PFSK-1 (cell line): ENCODE results near the gene KRTAP10-5.
"Not testable (repeated sequence)": the region's sequence is repeated elsewhere in the genome, so short reads cannot be mapped to it uniquely, and the experiment has no call there.

ENCODE experiments used
- FOXP2 ChIP-seq: optimal IDR thresholded peaks from 2 replicates; pipeline ENCODE3; 2011; ENCODE audit warnings: borderline replicate concordance, control low read depth, inconsistent platforms; ENCODE audit not compliant: insufficient read depth; ENCODE audit errors: extremely low read length, extremely low read depth
- POLR2AphosphoS5 ChIP-seq: IDR thresholded peaks from 2 replicates; pipeline ENCODE4 v1.6.1; 2012; ENCODE audit warnings: low read depth, mild to moderate bottlenecking, control low read depth, low read length, moderate library complexity
- SIN3A ChIP-seq: IDR thresholded peaks from 2 replicates; pipeline ENCODE4 v1.6.1; 2012; ENCODE audit warnings: mild to moderate bottlenecking, low read length, moderate library complexity, borderline replicate concordance; ENCODE audit not compliant: insufficient read depth
- TAF1 ChIP-seq: IDR thresholded peaks from 2 replicates; pipeline ENCODE4 v1.6.1; 2012; ENCODE audit warnings: low read length, control low read depth, borderline replicate concordance; ENCODE audit not compliant: insufficient read depth
- TF ChIP-seq, protein P1 (sequence below), 2 experiments: IDR thresholded peaks; 2 replicates each; pipeline versions ENCODE4 v1.6.1 to v1.8.0; 2011 to 2012; ENCODE audit warnings: low read depth in 2 of 2, low read length in 2 of 2, control low read depth in 1 of 2, inconsistent platforms in 1 of 2, mild to moderate bottlenecking in 1 of 2, moderate library complexity in 1 of 2; ENCODE audit not compliant: insufficient read depth in 1 of 2

The KRTAP10-5 gene

DNA sequence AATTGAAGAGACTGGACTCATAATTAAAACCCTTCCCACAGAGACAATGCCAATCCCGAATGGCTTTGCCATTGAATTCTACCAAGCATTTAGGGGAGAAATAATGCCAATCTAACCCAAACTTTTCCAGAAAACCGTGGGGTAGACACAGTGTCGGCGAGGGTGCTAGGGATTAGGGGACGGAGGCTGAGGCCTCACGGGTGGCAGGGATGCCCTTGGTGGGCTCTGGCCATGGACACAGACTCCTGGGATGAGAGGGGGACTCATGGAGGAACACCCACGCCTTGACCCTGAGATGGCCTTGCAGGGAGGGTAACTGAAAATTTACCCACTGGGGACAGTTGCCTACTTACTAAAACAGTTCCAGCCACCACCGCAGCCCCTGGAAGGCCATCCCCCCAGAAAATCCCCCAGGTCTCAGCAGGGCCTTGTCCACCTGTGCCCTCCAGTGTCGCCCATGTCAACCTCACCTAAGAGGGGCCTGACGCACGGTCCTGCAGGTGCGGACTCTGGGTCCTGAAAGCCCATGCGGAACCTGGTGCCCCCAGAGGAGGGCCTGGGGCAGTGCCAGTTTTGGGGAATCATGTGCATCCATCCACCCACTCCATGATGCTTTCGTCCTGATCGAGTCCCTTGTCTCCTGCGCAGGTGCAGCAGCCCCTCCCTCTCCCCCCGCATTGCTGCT, 1.9 kb downstream of the KRTAP10-5 start:
- TF ChIP-seq POLR2AphosphoS5: no peak
- TF ChIP-seq, protein P1, sequence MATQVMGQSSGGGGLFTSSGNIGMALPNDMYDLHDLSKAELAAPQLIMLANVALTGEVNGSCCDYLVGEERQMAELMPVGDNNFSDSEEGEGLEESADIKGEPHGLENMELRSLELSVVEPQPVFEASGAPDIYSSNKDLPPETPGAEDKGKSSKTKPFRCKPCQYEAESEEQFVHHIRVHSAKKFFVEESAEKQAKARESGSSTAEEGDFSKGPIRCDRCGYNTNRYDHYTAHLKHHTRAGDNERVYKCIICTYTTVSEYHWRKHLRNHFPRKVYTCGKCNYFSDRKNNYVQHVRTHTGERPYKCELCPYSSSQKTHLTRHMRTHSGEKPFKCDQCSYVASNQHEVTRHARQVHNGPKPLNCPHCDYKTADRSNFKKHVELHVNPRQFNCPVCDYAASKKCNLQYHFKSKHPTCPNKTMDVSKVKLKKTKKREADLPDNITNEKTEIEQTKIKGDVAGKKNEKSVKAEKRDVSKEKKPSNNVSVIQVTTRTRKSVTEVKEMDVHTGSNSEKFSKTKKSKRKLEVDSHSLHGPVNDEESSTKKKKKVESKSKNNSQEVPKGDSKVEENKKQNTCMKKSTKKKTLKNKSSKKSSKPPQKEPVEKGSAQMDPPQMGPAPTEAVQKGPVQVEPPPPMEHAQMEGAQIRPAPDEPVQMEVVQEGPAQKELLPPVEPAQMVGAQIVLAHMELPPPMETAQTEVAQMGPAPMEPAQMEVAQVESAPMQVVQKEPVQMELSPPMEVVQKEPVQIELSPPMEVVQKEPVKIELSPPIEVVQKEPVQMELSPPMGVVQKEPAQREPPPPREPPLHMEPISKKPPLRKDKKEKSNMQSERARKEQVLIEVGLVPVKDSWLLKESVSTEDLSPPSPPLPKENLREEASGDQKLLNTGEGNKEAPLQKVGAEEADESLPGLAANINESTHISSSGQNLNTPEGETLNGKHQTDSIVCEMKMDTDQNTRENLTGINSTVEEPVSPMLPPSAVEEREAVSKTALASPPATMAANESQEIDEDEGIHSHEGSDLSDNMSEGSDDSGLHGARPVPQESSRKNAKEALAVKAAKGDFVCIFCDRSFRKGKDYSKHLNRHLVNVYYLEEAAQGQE (IDR thresholded peaks at IDR 0.05; ENCODE audit: insufficient read depth in 1 of 2, low read depth in 2 of 2, low read length in 2 of 2): no peak

DNA sequence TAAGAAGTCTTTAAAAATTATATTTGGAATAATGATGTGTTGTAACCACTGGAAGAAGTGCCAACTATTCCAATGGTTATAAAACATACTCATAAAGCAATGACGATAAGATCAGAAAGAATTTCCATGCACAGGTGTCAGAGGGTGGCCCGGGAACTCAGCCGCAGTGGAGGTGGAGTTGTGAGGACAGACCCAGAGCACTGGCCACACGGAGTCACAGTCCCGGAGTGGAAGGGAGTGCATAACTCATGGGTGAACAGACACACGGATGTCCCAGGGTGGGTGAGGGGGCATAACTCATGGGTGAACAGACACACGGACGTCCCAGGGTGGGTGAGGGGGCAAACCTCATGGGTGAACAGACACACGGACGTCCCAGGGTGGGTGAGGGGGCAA, 4.4 kb downstream of the KRTAP10-5 start:
- TF ChIP-seq, protein P1 (IDR thresholded peaks at IDR 0.05; ENCODE audit: insufficient read depth in 1 of 2, low read depth in 2 of 2, low read length in 2 of 2): no peak
- TF ChIP-seq TAF1 (no peak), FOXP2 (no peak), SIN3A (no peak), POLR2AphosphoS5 (no peak)

DNA sequence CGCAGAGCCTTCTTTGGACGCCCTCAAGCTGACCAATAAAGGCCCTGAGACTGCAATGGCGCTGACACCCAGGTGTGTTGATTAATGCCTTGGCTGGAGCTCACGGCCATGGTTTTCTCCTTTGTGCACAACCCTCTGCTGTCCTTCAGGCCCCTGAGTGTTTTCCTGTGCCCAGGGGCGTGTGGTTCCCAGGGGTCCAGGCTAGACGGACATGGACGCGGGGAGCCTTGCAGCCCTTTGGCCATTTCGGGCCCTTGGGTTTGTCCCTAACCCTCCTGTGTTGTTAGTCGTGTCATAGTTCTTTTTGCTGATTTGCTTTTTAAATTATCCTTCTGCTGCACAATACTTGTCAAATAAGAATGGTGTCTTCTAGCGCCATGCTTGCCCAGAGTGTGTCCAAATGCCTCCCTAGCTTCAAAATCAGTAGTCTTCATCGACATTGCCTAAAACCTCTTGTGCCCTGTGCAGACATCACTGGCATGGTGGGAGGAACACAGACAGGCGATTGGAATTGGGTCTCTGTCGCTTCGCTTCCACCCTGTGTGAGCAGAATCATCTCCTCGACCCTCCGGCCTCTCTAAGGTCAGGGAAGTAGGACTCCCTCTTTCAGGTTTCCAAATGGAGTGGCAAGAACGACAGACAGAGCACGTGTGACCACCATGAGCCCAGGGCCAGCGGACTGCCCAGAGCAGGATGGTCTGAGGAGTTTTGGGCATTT, 4.9 kb downstream of the KRTAP10-5 start:
- TF ChIP-seq FOXP2: no peak

DNA sequence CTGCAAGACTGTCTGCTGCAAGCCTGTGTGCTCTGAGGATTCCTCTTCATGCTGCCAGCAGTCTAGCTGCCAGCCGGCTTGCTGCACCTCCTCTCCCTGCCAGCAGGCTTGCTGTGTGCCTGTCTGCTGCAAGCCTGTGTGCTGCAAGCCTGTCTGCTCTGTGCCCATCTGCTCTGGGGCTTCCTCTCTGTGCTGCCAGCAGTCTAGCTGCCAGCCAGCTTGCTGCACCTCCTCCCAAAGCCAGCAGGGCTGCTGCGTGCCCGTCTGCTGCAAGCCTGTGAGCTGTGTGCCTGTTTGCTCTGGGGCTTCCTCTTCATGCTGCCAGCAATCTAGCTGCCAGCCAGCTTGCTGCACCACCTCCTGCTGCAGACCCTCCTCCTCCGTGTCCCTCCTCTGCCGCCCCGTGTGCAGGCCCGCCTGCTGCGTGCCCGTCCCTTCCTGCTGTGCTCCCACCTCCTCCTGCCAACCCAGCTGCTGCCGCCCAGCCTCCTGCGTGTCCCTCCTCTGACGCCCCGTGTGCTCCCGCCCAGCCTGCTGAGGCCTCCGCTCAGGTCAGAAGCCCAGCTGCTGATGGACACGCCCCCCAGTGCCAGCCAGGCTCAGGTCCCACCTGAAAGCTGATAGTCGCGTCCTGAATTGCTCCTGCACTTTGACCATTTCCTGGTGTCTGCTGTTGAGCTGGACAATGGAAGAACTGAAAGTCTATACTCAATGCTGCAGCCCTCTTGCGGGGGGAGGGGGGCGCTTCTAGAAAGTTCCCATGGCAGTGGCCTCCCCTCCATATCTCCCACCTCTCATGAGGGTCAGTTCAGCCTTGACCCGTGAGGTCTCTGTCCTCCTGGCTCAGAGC, 5.7 kb downstream of the KRTAP10-5 start:
- TF ChIP-seq SIN3A: no peak

DNA sequence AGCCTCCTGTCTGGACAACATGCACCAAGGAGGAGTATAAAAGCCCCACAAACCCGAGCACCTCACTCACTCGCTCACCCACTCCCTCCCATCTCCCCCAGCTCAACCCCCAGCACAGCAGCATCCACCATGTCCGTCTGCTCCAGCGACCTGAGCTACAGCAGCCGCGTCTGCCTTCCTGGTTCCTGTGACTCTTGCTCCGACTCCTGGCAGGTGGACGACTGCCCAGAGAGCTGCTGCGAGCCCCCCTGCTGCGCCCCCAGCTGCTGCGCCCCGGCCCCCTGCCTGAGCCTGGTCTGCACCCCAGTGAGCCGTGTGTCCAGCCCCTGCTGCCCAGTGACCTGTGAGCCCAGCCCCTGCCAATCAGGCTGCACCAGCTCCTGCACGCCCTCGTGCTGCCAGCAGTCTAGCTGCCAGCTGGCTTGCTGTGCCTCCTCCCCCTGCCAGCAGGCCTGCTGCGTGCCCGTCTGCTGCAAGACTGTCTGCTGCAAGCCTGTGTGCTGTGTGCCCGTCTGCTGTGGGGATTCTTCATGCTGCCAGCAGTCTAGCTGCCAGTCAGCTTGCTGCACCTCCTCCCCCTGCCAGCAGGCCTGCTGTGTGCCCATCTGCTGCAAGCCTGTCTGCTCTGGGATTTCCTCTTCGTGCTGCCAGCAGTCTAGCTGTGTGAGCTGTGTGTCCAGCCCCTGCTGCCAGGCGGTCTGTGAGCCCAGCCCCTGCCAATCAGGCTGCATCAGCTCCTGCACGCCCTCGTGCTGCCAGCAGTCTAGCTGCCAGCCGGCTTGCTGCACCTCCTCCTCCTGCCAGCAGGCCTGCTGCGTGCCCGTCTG, 6.6 kb downstream of the KRTAP10-5 start, which contains the start of gene KRTAP10-4:
KRTAP10-4 (plus strand) TSS at position 100 of the 827 bp plus-strand sequence; CDS start at position 130, 30 bp downstream.
- TF ChIP-seq SIN3A, TAF1: not testable (repeated sequence)
- TF ChIP-seq, protein P1 (IDR thresholded peaks at IDR 0.05; ENCODE audit: insufficient read depth in 1 of 2, low read depth in 2 of 2, low read length in 2 of 2): not testable (repeated sequence)
